NCI-H2196 treated with DMSO at 0.1 percent for 48 hours (cell line): ENCODE data around the gene TRMT2A.
A peak's percentile ranks its signal among the peaks of the same experiment; 100 is the strongest.
"Not testable (repeated sequence)": the region's sequence is repeated elsewhere in the genome, so short reads cannot be mapped to it uniquely, and the experiment has no call there.

Source experiments
- DNase-seq: peaks from one replicate; lab custom pipeline; 2025; ENCODE audit not compliant: unreplicated experiment; lab: John Stamatoyannopoulos, UW

Gene TRMT2A

DNA sequence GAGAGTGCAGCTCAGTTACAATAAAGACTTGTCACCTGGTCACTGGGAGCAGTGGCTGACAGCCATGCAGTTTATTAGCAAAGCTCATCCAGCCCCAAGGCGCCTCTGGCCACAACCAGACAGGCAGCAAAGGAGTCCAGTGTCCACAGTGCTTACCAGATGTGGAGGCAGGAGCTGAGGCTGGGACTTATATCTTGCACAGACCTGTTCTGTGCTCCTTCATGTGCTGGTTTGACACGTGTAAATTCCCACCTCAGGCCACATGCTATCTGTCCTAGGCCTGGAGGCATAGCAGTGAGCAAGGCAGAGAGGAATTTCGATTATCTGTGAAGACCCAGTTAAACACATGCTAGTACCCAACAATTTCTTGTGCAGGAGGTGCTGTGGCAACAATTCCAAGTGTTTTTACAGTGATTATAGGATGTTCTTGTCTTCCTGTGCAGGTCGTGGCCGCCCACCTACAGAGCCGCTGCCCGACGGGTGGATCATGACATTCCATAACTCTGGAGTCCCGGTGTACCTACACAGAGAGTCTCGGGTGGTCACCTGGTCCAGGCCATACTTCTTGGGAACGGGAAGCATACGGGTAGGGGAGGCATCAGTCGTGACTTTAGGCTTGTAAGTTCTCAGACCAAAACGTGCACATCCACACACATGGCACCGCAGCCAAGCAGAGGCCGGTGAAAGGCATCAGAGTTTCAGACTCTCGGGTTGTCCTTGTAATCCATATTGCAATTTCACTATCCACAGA lies 27.6 kb downstream of the TRMT2A start:
- no peak for DNase-seq

DNA sequence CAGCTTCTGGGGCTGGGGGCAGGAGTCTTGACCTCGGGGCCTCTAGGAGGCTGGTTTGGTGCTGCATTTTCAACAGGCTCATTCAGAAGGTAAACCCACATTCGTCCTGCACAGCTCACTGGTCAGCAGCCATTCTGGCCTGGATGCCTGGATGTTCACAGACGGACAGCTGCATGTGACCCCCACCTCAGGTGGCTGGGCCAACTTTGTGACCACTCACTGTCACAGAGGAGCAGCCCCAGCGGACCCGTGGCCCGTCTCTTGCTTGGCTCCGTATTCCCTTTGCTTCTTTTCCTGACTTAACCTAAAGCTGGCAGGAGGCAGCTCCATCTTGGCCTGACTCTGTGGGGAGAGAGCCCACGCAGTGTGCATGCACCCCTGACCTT lies 28.8 kb downstream of the TRMT2A start:
- DNase-seq: no peak

DNA sequence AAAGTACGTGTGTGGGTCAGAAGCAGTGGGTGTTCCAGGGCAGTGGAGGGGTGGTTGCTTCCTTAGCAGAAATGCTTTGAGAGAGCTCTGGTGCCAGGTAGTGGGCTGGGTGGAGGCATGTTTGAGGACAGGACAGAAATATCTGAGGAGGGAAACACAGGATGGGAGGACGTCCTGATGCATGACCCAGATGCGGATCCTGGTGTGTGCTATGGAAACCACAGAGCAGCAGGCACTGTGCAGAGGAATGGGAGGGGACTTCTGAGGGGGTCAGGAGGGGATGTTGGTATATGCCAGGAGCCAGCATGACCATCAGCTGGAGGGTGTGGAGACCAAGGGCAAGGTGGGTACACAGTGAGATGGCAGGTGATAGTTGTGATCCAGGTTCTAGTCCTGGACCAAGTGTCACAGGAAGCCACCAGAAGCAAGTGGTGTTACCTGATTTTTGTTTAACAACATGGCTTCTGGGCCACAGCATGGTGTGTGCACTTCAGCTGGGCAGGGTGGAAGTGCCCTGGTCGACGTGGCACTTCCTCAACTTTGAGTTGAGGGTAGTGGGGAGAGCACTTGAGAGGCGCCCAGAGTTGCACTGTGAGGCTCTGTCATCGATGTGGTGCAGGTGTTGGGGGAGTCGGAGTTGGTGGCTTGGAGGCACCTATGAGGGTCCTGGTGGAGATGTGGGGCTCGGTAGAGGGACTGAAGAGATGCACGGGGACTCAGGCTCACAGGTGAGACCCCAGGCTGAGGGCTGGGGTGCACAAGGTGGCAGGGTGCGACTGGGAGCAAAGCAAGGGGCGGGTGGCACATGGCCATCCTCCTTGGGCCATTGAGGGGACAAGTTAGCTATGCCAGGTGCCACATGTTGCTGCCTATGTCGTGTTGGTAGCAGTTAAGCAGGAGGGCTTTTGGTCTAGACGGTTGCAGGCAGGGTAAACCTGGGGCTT lies 29.4 kb downstream of the TRMT2A start:
- no peak for DNase-seq

DNA sequence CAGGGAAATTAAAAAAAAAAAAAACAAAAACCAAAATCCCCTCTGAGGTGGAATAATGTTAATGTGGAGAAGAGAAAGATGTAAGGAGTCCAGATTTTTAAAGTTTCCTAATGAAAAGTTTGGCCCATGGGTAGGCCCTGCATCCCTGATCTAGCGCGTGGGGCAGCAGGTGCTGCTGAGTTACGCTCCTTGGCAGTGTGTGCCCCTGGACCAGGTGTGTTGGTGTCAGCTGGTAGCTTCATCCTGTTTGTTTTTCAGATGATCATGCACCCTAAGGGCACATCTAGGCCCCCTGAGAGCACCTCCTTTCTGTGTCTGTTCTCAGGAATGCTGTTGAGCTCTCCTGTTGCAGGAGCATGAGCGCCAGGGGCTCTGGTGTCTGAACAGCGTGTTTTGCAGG lies 30.3 kb downstream of the TRMT2A start:
- no peak for DNase-seq

DNA sequence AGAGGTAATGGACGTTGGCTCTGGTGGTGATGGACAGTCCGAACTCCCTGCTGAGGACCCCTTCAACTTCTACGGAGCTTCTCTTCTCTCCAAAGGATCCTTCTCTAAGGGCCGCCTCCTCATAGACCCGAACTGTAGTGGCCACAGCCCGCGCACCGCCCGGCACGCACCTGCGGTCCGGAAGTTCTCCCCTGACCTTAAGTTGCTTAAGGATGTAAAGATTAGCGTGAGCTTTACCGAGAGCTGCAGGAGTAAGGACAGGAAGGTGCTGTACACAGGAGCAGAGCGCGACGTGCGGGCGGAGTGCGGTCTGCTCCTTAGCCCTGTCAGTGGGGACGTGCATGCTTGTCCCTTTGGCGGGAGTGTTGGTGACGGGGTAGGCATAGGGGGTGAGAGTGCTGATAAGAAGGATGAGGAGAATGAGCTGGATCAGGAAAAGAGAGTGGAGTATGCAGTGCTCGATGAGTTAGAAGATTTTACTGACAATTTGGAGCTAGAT lies 30.9 kb downstream of the TRMT2A start:
- no peak for DNase-seq

DNA sequence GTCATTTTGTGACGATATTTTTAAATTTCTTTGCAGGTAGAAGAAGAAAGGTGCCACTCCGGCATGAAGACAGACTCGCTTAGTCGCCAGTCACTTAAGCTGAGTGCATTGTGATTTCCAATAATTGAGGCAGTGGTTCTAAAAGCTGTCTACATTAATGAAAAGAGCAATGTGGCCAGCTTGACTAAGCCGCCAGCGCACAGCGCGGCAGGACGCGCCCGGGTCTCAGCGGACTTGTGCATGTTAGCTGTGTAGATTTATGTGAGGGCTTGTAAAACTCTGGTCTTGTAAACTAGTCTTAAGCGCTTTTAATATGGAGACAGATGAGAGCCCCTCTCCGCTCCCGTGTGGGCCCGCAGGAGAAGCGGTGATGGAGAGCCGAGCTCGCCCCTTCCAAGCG lies 31.4 kb downstream of the TRMT2A start:
- no peak for DNase-seq

DNA sequence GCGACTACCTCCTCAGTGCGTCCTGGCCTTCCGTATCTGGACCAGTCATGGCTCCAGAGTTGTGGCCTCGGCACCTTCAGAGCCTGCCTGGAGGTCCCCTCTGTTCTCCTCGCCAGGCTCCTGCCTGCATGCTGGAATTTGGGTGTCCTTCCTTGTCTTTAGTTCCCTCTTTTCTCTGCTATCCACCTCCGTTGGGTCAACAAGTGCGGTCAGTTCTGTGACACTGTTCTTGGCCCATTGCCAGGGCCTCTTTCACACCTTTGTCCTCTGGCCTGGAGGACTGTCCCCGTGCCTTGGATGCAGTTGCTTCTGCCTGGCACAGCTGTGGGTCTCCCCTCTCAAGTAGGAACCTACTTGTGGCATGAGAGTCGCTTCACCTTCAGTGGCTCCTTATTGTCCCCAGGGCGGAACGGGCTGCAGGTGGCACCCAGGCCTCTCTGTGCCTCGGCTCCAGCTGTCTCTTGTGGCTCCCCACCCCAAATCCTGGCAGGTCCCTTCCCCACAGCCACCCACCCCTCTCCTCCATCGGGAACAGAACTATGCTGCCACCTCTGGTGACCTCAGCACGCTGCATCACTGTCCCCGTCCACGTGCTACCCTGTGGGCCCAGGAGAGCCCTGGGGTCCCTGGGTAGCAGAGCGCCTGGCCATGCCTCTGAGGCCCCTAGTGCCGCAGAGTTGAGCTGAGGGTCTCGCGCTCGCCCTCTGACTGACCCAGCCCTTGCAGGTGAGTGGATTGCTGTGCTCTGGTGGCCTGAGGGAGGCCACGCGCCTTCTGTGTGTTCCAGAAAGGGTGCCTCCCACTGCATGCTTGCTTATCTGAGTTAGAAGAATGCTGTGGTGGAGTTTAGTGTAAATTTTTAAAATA lies 32.2 kb downstream of the TRMT2A start:
- no peak for DNase-seq

DNA sequence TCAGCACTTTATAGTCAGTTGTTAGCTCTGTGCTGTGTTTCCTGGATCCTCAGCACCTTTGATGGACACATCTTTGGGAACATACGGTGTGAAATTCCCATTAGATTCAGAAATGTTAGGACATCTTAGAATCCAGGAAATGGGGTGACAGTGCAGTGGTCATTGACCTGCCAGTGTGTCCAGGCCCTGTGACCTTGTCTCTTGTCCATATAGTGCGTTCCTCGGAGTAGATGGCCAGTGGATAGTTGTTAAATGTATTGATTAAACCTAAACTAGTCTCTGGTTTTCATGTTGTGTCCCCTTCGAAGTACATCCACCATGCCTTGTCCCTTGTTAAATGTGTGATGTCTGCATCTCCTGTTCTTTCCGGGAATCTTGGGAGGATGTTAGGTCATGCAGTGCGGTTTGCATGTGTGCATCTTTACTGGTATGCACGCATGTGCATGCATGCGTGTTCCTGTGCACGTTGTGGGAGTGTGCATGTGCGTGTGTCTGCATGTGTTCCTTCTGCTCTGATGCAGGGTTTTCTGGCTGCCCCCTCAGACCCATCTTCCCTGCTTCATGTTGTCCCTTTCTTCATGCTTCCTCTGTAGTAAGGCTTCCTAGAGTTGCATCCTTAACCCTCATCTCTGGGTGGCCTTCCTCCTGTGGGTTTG lies 33.0 kb downstream of the TRMT2A start:
- no peak for DNase-seq

DNA sequence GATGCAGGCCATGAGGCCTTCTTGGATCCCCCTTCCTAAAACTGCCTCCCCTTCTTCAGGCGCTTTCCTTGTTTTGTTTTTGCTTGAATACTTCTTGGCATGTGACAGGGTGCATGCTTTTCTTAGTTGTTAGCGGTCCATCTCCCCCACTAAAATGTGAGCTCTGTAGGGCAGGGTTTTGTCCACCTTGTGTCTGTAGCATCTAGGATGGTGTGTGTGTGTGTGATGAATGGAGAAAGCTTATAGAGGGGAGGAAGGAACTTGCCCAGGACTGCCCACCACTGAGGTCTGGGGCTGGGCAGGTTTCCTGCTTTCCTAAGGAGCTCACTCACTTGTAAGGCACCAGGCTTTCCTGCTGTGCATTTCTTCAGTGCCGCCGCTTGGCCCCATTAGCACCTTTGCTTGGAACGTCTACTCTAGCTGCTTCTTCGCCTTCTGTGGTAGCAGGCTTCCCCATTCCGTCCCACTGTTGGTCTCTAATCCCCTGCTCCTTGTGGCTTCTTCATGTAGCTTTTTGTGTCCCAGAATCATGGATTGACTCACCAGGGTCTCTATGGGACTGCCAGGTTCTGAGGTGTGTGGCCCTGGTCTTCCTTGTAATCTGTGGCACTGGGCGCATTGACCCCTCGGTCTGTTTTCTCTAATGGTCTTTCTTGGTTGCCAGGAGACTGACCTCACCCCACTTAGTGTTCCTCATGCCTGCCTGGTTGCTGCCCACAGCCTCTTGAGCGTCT lies 33.7 kb downstream of the TRMT2A start:
- DNase-seq: no peak

DNA sequence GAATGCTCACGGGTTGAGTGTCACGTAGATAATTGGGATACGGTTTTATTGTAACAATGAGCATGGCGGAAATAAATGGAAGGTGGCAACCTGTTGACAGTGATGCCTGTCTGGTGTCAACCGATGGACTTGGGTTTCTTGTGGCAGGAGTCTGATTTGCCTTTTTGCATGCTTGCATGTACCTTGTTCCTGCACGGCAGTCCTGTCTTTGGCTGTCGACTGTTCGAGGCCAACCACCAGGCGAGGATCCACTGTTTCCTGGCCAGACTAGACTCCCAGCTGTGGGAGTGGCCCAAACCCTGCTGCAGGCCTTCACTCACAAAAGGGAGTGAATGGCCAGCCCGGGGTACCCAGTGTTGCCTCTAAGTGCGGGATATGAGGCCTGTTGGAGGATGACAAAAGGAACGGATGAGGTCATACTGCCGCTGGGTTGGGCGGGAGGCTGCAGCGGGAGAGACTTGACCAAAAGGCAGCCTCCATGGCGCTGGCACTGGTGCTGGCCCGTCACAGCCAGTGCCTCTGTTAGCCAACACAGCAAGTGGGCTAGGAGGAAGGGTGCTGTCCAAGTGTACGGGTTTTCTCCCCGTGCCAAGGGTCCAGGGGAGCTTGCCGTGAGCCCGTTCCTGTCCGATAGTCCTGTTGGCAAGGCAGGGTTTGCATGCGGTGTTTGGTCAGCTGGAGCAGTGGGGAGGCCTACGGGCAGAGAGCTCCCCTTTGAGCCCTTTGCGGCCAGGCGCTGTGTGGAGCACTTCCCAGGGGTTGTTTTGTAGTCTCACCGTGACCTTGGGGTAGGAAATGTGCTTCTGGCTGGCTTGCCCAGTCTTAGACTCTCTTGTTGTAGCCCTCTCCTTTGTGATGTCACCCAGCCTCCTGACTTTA lies 36.0 kb downstream of the TRMT2A start:
- no peak for DNase-seq

DNA sequence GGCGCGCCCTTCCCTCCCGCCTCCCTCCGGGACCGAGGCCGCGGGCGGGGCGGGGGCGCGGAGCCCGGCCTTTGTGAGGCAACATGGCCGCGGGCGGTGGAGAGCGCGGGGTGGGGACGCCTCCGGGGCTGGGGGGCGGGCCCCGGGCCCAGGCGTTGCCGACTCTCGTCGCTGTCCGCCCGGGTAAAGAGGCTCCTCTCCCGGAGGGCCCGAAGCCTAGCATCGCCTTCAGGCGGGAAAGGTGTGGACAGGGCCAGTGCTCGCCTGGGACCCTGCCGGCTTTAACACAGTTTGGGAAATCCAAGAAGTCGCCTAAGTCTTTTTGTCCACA lies 36.6 kb downstream of the TRMT2A start:
- DNase-seq: no peak

DNA sequence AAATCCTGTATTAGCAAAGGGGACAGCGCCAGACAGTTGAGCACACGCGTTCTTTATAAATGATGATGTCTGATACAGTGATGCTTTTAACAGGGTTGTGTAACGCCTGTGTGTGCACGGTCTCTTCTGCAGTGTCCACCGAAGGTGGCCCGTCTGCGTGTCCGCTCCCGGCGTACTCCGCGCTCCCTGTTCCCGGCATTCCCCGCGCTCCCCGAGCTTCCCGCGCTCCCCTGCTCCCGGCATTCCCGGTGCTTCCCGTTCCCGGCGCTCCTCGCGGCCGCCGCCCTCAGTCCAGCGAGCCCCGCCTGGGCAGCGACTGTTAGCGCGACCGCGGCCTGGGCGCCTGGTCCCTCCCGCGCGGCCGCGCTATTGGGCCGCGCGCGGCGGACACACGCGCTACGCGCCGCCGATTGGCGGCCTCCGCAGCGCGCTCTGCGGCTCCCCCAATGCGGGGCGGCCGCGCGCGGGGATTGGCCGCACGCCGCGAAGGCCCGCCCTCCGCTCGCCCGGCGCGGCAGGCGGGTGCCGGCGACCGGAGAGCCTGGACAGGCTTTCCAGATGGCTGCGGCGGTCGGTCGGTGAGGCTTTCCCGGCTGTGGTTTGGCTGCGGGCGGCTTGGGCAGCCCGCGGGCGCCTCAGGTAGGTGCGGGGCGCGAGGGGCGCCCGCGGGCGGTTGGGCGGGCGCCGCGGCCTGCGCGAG lies 37.1 kb downstream of the TRMT2A start, which contains the start of gene DGCR8:
DGCR8 (plus strand) TSS at position 497 of the 700 bp plus-strand sequence. CDS start 5,723 bp downstream, outside the sequence.
- DNase-seq: peak; percentile 66

DNA sequence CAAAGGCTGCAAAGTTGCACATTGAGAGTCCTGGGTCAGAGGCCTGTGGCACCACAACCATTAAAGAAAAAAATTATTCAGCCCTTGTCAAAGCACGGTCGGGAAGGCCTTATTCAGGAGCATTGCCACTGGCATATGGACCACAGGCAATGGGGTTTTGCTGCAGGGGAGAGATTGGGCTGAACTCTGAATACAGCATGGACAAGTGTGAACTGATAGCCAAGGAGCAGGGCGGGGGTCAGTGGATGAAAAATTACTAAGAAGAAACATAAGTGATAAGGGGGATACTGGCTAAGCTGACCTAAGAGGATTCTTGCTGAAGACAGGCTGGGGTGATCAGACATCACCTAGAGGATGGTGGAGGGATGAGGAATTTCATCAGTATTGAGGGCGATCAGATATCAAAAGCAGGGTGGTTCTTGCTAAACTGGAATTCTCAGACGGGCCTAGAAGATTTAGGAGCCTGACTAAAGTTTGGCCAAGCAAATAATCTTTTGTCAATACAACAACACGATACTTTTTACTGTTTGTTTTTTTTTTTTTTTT lies 40.3 kb downstream of the TRMT2A start:
- no peak for DNase-seq

DNA sequence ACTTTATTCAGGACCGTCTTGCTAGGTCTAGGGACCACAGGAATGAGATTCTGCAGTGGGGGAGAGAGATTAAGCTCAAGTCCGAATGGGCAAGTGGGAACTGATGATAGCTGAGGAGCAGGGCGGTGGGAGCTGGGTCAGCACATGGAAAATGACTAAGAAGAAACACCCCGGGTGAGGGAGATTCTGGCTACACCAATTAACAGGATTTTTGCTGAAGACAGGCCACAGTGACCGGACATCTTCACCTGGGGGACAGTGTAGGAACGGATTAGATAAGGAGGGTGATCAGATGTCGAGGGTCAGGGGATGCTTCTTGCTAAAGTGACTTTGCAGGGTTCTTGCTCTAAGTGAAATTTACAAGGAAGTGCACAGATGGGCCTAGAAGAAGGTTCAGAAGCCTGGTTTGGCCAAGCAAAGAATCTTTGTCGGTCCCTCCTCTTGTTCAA lies 45.5 kb downstream of the TRMT2A start:
- DNase-seq: no peak

DNA sequence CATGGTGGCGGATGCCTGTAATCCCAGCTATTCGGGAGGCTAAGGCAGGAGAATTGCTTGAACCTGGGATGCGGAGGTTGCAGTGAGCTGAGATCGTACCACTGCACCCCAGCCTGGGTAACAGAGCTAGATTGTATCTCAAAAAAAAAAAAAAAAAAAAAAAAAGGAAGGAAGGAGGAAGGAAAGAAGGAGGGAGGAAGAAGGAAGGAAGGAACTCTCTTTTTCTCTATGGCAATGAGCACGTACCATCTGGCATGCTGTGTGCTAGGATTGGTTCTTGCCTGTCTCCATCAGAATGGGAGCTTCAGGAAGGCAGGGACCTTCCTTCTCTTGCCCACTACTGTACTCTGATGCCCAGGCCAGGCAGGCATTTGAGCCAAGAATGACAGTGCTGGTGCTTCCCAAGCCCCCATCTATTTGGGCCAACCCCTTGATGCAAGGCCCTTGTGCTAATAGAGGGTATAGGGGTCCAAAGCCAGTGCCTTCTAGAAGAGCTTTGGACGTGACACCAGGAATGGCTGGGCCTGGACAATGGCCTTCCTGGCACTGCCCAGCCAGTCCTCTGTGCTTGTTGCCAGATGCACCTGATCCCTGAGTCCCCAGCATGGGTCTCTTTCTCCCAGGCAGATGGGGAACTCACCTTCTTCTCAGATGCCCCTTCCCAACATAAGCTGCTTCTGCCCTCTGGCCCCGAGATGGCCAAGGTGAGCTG lies 47.5 kb downstream of the TRMT2A start:
- DNase-seq: no peak

DNA sequence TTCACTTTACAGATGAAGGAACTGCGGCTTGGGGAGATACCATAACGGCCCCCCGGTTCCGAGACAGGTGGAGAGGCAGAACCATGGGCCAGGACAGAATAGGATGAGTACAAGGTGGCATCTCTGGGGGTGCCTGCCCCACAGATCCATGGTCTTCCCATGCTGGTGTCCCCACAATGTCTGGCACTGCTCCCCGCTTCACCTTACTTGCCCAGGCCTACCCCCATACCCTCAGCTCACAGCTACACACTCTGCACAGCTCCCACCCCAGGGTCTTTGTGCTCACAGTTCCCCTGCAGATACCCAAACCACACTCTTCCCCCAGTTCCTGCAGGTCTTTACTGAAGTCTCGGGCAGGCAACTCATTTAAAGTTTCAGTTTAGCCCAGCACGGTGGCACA lies 48.4 kb downstream of the TRMT2A start:
- no peak for DNase-seq

DNA sequence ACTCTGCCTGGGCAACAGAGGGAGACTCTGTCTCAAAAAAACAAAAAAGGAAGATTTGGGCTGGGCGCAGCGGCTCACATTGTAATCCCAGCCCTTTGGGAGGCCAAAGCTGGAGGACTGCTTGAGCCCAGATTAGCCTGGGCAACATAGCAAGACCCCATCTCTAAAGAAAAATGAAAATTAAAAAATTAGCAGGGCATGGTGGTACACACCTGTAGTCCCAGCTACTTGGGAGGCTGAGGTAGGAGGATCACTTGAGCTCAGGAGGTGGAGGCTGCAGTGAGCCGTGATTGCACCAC lies 49.7 kb downstream of the TRMT2A start:
- DNase-seq: not testable (repeated sequence)
